CD4-positive, alpha-beta memory T cell (primary cell): ENCODE results near the gene RANBP10. TPM values are rescaled to one million over a fixed set of nuclear protein-coding genes. Genes with fewer than 3 reads are reported as not detected.

ENCODE experiments used
- CTCF ChIA-PET: fragments of 350-600 bp; sonication (Branson Sonifier 250); formaldehyde crosslinking; loops from one replicate; lab custom pipeline; 2021; ENCODE audit warnings: inconsistent platforms; ENCODE audit not compliant: partially characterized antibody; lab: Charles Lee
- POLR2A ChIA-PET: fragments of 350-600 bp; sonication (Branson Sonifier 250); formaldehyde crosslinking; loops from one replicate; lab custom pipeline; 2021; ENCODE audit not compliant: partially characterized antibody; lab: Charles Lee
- DNase-seq, 5 donors: peaks; one replicate each; pipeline versions ENCODE4 v3.0.0 to v3.0.0-alpha.2; 2020 to 2022; ENCODE audit warnings: mixed read lengths in 1 of 5
- H3K27ac ChIP-seq: one replicate; pipeline ENCODE4 v1.7.0; 2013; ENCODE audit warnings: low read depth, low read length
- H3K27me3 ChIP-seq: 2 replicates; pipeline ENCODE4 v1.7.0; 2013; ENCODE audit warnings: mild to moderate bottlenecking, low read length, moderate library complexity; ENCODE audit not compliant: insufficient read depth
- H3K36me3 ChIP-seq: 2 replicates; pipeline ENCODE4 v1.7.0; 2013; ENCODE audit warnings: mild to moderate bottlenecking, low read length, moderate library complexity; ENCODE audit not compliant: insufficient read depth
- H3K4me1 ChIP-seq: 2 replicates; pipeline ENCODE4 v1.7.0; 2013; ENCODE audit warnings: mild to moderate bottlenecking, low read length, moderate library complexity; ENCODE audit not compliant: insufficient read depth
- H3K4me3 ChIP-seq, 2 donors: one replicate each; pipeline ENCODE4 v1.7.0; 2013; ENCODE audit warnings: low read length in 2 of 2, mild to moderate bottlenecking in 1 of 2
- H3K9me3 ChIP-seq, 2 donors: one replicate each; pipeline ENCODE4 v1.7.0; 2013; ENCODE audit warnings: low read length in 2 of 2, control low read depth in 1 of 2; ENCODE audit not compliant: control insufficient read depth in 1 of 2
- H3K27ac Mint-ChIP-seq, 7 donors: one replicate each; pipeline ENCODE4 v1.8.0; 2020 to 2021; ENCODE audit warnings: mixed read lengths in 7 of 7, mild to moderate bottlenecking in 6 of 7, inconsistent platforms in 3 of 7, moderate library complexity in 3 of 7
- H3K27me3 Mint-ChIP-seq, 2 donors: one replicate each; pipeline ENCODE4 v1.8.0; 2020 to 2021; ENCODE audit warnings: mixed read lengths in 2 of 2
- H3K36me3 Mint-ChIP-seq, 2 donors: one replicate each; pipeline ENCODE4 v1.8.0; 2020 to 2021; ENCODE audit warnings: mixed read lengths in 2 of 2, inconsistent platforms in 1 of 2, mild to moderate bottlenecking in 1 of 2
- H3K4me1 Mint-ChIP-seq, 4 donors: one replicate each; pipeline ENCODE4 v1.8.0; 2020 to 2021; ENCODE audit warnings: mixed read lengths in 4 of 4, mild to moderate bottlenecking in 1 of 4
- H3K4me3 Mint-ChIP-seq, 8 donors: one replicate each; pipeline ENCODE4 v1.8.0; 2020 to 2021; ENCODE audit warnings: mixed read lengths in 8 of 8, mild to moderate bottlenecking in 7 of 8, moderate library complexity in 6 of 8, inconsistent platforms in 3 of 8
- H3K9me3 Mint-ChIP-seq, 8 donors: one replicate each; pipeline ENCODE4 v1.8.0; 2020 to 2021; ENCODE audit warnings: mixed read lengths in 8 of 8, mild to moderate bottlenecking in 5 of 8, inconsistent platforms in 3 of 8, moderate library complexity in 1 of 8
- intact Hi-C: fragments of 100-400 bp; cut with micrococcal nuclease; formaldehyde crosslinking; loops from one replicate; pipeline ENCODE4 v1.15.1; 2023
- polyA plus RNA-seq, 2 donors: library from polyadenylated mRNA; unstranded; fragments of 300-500 nt; fragmentation: Illumina TruSeq; gene quantifications; one replicate each; pipeline ENCODE4 v1.2.3, GENCODE V29; 2021
- total RNA-seq, 2 experiments: library from RNA; stranded (reverse); gene quantifications; one replicate each; pipeline ENCODE4 v1.2.3, GENCODE V29; 2021

Gene RANBP10
- total and polyA plus RNA-seq, 4 experiments from 2014 or later = 7.1 to 27.8 (median 20.1) TPM

GRCh38 chr16:67703626-67704025 is 102.7 kb downstream of the RANBP10 start:
- CTCF ChIA-PET = no interaction called here
- peaks cover 0 to 1% (median 0%) of the 10 kb centered on the region in 8 donors for H3K9me3 Mint-ChIP-seq
- Histone ChIP-seq H3K27me3 (no peaks in the 10 kb centered on the region), H3K27ac (no peak overlapping the region), H3K4me1 (peaks cover 20% of the 10 kb centered on the region), H3K9me3 (no peaks in the 10 kb centered on the region), H3K36me3 (no peaks in the 10 kb centered on the region), H3K4me3 (no peak overlapping the region)
- H3K27ac Mint-ChIP-seq = peak overlapping the region; percentile 35 to 92 (median 78)
- peaks cover 17 to 36% (median 28%) of the 10 kb centered on the region in 4 donors for H3K4me1 Mint-ChIP-seq
- POLR2A ChIA-PET = interaction anchor here (1.3 kb wide), 1 partner anchor 16 kb away, joined by 6 read pairs; the partner anchor contains the start of gene GFOD2
- peak overlapping the region in 7 of 8 donors; percentile 16 to 69 (median 35) for H3K4me3 Mint-ChIP-seq
- H3K27me3 Mint-ChIP-seq = no peaks in the 10 kb centered on the region
- intact Hi-C loops = no loop called here
- peak in 3 of 5 donors; percentile 9 to 15 (median 14) for DNase-seq
- H3K36me3 Mint-ChIP-seq = peaks cover 1 to 2% of the 10 kb centered on the region in 2 donors

- Mint-ChIP-seq H3K27me3 (no peaks in the 10 kb centered on the region), H3K4me3 (no peak overlapping the region), H3K9me3 (peaks cover 0 to 2% (median 0%) of the 10 kb centered on the region in 8 donors), H3K36me3 (peaks cover 10 to 14% of the 10 kb centered on the region in 2 donors), H3K4me1 (peaks cover 13 to 34% (median 27%) of the 10 kb centered on the region in 4 donors), H3K27ac (peak overlapping the region in 1 of 7 donors; percentile 15)
- intact Hi-C loops = no loop called here
- POLR2A ChIA-PET = interaction anchor here (1.2 kb wide), 1 partner anchor 17 kb away, joined by 3 read pairs; the partner anchor contains the start of gene GFOD2
- Histone ChIP-seq H3K4me3 (no peak overlapping the region), H3K27ac (no peak overlapping the region), H3K4me1 (peaks cover 20% of the 10 kb centered on the region), H3K36me3 (no peaks in the 10 kb centered on the region), H3K9me3 (no peaks in the 10 kb centered on the region), H3K27me3 (no peaks in the 10 kb centered on the region)
- CTCF ChIA-PET = interaction anchor here (0.7 kb wide), 1 partner anchor 68 kb away, joined by 3 read pairs; no protein-coding TSS in a partner anchor
- no peak for DNase-seq
These were observed 104.2 kb downstream of the RANBP10 start for GRCh38 chr16:67702130-67702529.

- Histone ChIP-seq H3K4me1 (peaks cover 20% of the 10 kb centered on the region), H3K27ac (no peak overlapping the region), H3K27me3 (no peaks in the 10 kb centered on the region), H3K9me3 (no peaks in the 10 kb centered on the region), H3K4me3 (no peak overlapping the region), H3K36me3 (no peaks in the 10 kb centered on the region)
- no peaks in the 10 kb centered on the region for H3K27me3 Mint-ChIP-seq
- CTCF ChIA-PET = no interaction called here
- peaks cover 11 to 14% of the 10 kb centered on the region in 2 donors for H3K36me3 Mint-ChIP-seq
- no peak for DNase-seq
- peak overlapping the region in 3 of 7 donors; percentile 1 to 80 (median 70) for H3K27ac Mint-ChIP-seq
- POLR2A ChIA-PET = interaction anchor here (1.2 kb wide), 1 partner anchor 17 kb away, joined by 3 read pairs; the partner anchor contains the start of gene GFOD2
- H3K9me3 Mint-ChIP-seq = peaks cover 0 to 2% (median 0%) of the 10 kb centered on the region in 8 donors
- peaks cover 13 to 33% (median 26%) of the 10 kb centered on the region in 4 donors for H3K4me1 Mint-ChIP-seq
- intact Hi-C loops = no loop called here
- H3K4me3 Mint-ChIP-seq = no peak overlapping the region
These were observed 104.9 kb downstream of the RANBP10 start for GRCh38 chr16:67701420-67701819.

- no peaks in the 10 kb centered on the region for H3K27me3 Mint-ChIP-seq
- H3K4me1 Mint-ChIP-seq = peaks cover 15 to 19% (median 18%) of the 10 kb centered on the region in 4 donors
- no peaks in the 10 kb centered on the region for H3K9me3 ChIP-seq
- POLR2A ChIA-PET = no interaction called here
- peaks cover 18% of the 10 kb centered on the region for H3K4me1 ChIP-seq
- H3K9me3 Mint-ChIP-seq = peaks cover 0 to 2% (median 0%) of the 10 kb centered on the region in 8 donors
- no peaks in the 10 kb centered on the region for H3K36me3 ChIP-seq
- intact Hi-C loops = no loop called here
- peaks cover 11 to 14% of the 10 kb centered on the region in 2 donors for H3K36me3 Mint-ChIP-seq
- no peak overlapping the region for H3K27ac Mint-ChIP-seq
- CTCF ChIA-PET = no interaction called here
- no peaks in the 10 kb centered on the region for H3K27me3 ChIP-seq
- DNase-seq = no peak
- no peak overlapping the region for H3K27ac ChIP-seq
- no peak overlapping the region for H3K4me3 ChIP-seq
- no peak overlapping the region for H3K4me3 Mint-ChIP-seq
These were observed 107.1 kb downstream of the RANBP10 start for GRCh38 chr16:67699265-67699664.

GRCh38 chr16:67697422-67698185 is 108.8 kb downstream of the RANBP10 start:
- ChIA-PET POLR2A (interaction anchor here (0.6 kb wide), 1 partner anchor 18 kb away, joined by 3 read pairs; no protein-coding TSS in a partner anchor), CTCF (no interaction called here)
- Histone ChIP-seq H3K4me1 (peaks cover 1% of the 10 kb centered on the region), H3K27me3 (no peaks in the 10 kb centered on the region), H3K27ac (no peak overlapping the region), H3K36me3 (no peaks in the 10 kb centered on the region), H3K9me3 (no peaks in the 10 kb centered on the region), H3K4me3 (no peak overlapping the region)
- Mint-ChIP-seq H3K27ac (peak overlapping the region in 1 of 7 donors; percentile 22), H3K9me3 (peaks cover 0 to 2% (median 0%) of the 10 kb centered on the region in 8 donors), H3K36me3 (peaks cover 11 to 14% of the 10 kb centered on the region in 2 donors), H3K4me1 (peaks cover 5 to 10% (median 6%) of the 10 kb centered on the region in 4 donors), H3K27me3 (no peaks in the 10 kb centered on the region), H3K4me3 (no peak overlapping the region)
- no peak for DNase-seq
- intact Hi-C loops = no loop called here

GRCh38 chr16:67694611-67695010 is 111.7 kb downstream of the RANBP10 start:
- intact Hi-C loops = no loop called here
- no peak overlapping the region for H3K27ac ChIP-seq
- H3K27me3 Mint-ChIP-seq = no peaks in the 10 kb centered on the region
- peaks cover 0 to 2% (median 0%) of the 10 kb centered on the region in 8 donors for H3K9me3 Mint-ChIP-seq
- ChIA-PET POLR2A (no interaction called here), CTCF (no interaction called here)
- no peak for DNase-seq
- H3K4me3 Mint-ChIP-seq = no peak overlapping the region
- no peaks in the 10 kb centered on the region for H3K4me1 ChIP-seq
- peak overlapping the region in 5 of 7 donors; percentile 23 to 70 (median 66) for H3K27ac Mint-ChIP-seq
- no peaks in the 10 kb centered on the region for H3K36me3 ChIP-seq
- no peaks in the 10 kb centered on the region for H3K27me3 ChIP-seq
- peaks cover 4 to 8% (median 6%) of the 10 kb centered on the region in 4 donors for H3K4me1 Mint-ChIP-seq
- H3K9me3 ChIP-seq = no peaks in the 10 kb centered on the region
- peaks cover 12 to 14% of the 10 kb centered on the region in 2 donors for H3K36me3 Mint-ChIP-seq
- H3K4me3 ChIP-seq = no peak overlapping the region
